HCT116 (cell line): Measurements from ENCODE around the gene ACSM6.

Source experiments
- POLR2A ChIP-seq: IDR thresholded peaks from 2 replicates; pipeline ENCODE4 v1.7.0; 2011; ENCODE audit warnings: borderline replicate concordance; ENCODE audit not compliant: insufficient read depth, insufficient read length; ENCODE audit errors: extremely low read depth
- POLR2AphosphoS5 ChIP-seq: IDR thresholded peaks from 2 replicates; pipeline ENCODE4 v1.6.1; 2011; ENCODE audit warnings: mild to moderate bottlenecking, low read depth, low read length, moderate library complexity

- TF ChIP-seq POLR2AphosphoS5 (no peak), POLR2A (no peak)
Measured at GRCh38 chr10:95273393-95274312, 79.6 kb downstream of the ACSM6 start.
